WERI-Rb-1 (cell line): Measurements from ENCODE around the gene AGRN.
"Not testable (repeated sequence)": the region's sequence is repeated elsewhere in the genome, so short reads cannot be mapped to it uniquely, and the experiment has no call there.

ENCODE experiments used
- DNase-seq: peaks from one replicate; pipeline ENCODE4 v3.0.0-alpha.2; 2020
- H3K27ac ChIP-seq: fragments of 250-450 bp; sonication (Bioruptor Pico); 2 replicates; pipeline ENCODE4 v1.5.1; 2020; ENCODE audit warnings: mild to moderate bottlenecking, moderate library complexity
- H3K27me3 ChIP-seq: fragments of 250-450 bp; sonication (Bioruptor Pico); 2 replicates; pipeline ENCODE4 v1.5.1; 2021; ENCODE audit warnings: mild to moderate bottlenecking, low read depth, moderate library complexity; ENCODE audit not compliant: insufficient read depth, severe bottlenecking
- H3K36me3 ChIP-seq: fragments of 250-450 bp; sonication (Bioruptor Pico); 2 replicates; pipeline ENCODE4 v1.5.1; 2020; ENCODE audit warnings: mild to moderate bottlenecking, moderate library complexity
- H3K4me3 ChIP-seq: 2 replicates; pipeline ENCODE4 v1.5.1; 2011; ENCODE audit warnings: low read depth, mild to moderate bottlenecking, control low read depth, low read length
- H3K9me3 ChIP-seq: fragments of 250-450 bp; sonication (Bioruptor Pico); 2 replicates; pipeline ENCODE4 v1.5.1; 2021; ENCODE audit warnings: mild to moderate bottlenecking, moderate library complexity; ENCODE audit not compliant: severe bottlenecking
- CTCF ChIP-seq: IDR thresholded peaks from 2 replicates; pipeline ENCODE4 v1.5.1; 2011; ENCODE audit warnings: low read depth, mild to moderate bottlenecking, control low read depth, inconsistent platforms, low read length

AGRN gene

GRCh38 chr1:1101503-1101902 is 81.6 kb downstream of the AGRN start:
- H3K9me3 ChIP-seq: peaks cover 4% of the 10 kb centered on the region
- TF ChIP-seq CTCF: no peak
- no peak overlapping the region for H3K27ac ChIP-seq
- no peaks in the 10 kb centered on the region for H3K36me3 ChIP-seq
- H3K4me3 ChIP-seq: no peak overlapping the region
- DNase-seq: no peak
- H3K27me3 ChIP-seq: no peaks in the 10 kb centered on the region

GRCh38 chr1:1104152-1104551 is 84.2 kb downstream of the AGRN start:
- not testable (repeated sequence) for H3K4me3 ChIP-seq, H3K9me3 ChIP-seq, H3K36me3 ChIP-seq, H3K27ac ChIP-seq, H3K27me3 ChIP-seq, DNase-seq
